ENCODE results near the gene SPRTN.

Gene SPRTN

DNA sequence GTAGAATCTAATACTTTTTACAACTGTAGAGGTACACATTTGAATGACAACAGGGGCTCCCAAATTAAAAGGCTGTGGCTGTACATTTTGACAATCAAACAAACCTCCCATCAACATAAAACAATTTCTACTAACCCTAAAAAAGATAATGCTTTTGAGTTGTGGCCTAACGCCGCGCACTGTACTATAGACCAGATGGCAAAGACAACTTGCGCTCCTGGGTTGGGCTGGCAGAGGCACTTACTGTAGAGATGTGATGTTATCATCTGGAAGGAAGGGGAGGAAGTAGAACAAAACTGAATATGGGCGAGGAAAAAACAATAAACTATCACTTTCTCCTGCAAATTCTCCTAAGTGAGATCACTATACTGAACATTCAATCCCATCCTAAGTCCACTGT is 26.1 kb downstream of the SPRTN start:
- CTCF ChIA-PET = no interaction called here
- POLR2A ChIA-PET (ENCODE audit: low non-redundant PET) = no interaction called here

DNA sequence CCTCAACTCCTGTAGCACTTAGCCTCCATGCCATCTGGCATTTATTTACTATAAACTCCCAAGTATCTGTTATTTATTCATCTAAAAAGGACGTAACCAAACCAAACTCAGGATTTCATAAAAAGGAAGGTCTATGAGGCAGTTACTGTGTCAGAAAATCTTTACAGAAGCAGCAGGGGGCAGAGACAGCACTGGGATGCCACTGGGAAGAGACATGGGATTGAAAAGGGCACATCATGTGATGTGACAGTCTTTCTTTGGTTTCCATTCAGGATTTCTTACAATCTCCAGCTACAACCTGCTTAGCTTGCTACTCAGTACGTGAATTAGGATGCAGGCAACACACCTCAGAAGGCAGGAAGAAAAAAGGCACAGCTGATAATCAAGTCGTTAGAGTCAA is 31.2 kb downstream of the SPRTN start:
- ChIA-PET CTCF (interaction anchor here (0.6 to 0.7 kb wide), 2 partner anchors 115 to 1251 kb away, joined by 3 to 5 read pairs; no protein-coding TSS in a partner anchor), POLR2A (ENCODE audit: low non-redundant PET) (no interaction called here)
- DNase-seq (ENCODE audit: low spot score) = no peak

More for the DNA sequence above, 26.1 kb downstream of the SPRTN start:
- TF ChIP-seq, protein P1, sequence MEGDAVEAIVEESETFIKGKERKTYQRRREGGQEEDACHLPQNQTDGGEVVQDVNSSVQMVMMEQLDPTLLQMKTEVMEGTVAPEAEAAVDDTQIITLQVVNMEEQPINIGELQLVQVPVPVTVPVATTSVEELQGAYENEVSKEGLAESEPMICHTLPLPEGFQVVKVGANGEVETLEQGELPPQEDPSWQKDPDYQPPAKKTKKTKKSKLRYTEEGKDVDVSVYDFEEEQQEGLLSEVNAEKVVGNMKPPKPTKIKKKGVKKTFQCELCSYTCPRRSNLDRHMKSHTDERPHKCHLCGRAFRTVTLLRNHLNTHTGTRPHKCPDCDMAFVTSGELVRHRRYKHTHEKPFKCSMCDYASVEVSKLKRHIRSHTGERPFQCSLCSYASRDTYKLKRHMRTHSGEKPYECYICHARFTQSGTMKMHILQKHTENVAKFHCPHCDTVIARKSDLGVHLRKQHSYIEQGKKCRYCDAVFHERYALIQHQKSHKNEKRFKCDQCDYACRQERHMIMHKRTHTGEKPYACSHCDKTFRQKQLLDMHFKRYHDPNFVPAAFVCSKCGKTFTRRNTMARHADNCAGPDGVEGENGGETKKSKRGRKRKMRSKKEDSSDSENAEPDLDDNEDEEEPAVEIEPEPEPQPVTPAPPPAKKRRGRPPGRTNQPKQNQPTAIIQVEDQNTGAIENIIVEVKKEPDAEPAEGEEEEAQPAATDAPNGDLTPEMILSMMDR (conservative IDR thresholded peaks at IDR 0.05; ENCODE audit: low read depth) = no peak
- H3K27ac ChIP-seq = no peak overlapping the region
- no peak for DNase-seq (ENCODE audit: low spot score)

DNA sequence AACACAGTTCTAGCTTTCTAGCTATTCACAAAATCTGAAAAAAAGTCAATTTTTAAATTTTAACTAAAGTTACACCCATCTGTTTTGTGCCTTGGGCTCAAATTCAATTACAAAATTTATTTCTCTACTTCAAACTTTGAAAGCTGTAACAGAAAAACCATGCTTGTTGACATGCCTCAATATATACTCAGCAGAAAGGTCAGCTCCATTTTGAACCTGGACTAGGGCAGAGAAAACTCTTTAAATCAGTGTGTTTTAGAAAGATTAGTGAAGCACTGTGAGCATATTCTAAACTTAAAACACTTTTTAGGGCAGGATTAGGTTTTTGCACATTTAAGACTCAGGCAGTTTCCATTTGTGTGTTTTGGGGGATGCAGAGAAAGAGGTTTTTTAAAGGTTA is 34.4 kb downstream of the SPRTN start:
- ChIA-PET CTCF (no interaction called here), POLR2A (ENCODE audit: low non-redundant PET) (no interaction called here)
- no peak for DNase-seq (ENCODE audit: low spot score)
- TF ChIP-seq, protein P1 (conservative IDR thresholded peaks at IDR 0.05; ENCODE audit: low read depth) = no peak
- H3K27ac ChIP-seq = no peak overlapping the region

More for the DNA sequence above, 31.2 kb downstream of the SPRTN start:
- H3K27ac ChIP-seq = no peak overlapping the region
- TF ChIP-seq, protein P1 (conservative IDR thresholded peaks at IDR 0.05; ENCODE audit: low read depth) = no peak

DNA sequence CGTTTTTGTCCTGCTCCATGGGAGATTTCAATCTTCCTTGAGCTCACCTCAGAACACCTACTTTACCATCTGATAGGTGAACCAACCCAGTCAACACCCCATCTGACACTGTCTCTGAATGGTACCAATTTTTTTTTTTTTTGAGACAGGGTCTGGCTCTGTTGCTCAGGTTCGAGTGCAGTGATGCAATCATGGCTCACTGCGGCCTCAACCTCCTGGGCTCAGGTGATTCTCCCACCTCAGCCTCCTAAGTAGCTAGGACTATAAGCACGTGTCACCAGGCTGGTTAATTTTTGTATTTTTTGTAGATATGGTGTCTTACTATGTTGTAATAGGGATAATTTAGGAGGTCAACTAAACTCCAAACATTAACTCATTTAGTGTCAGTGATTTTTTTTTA is 36.3 kb downstream of the SPRTN start:
- TF ChIP-seq, protein P1 (conservative IDR thresholded peaks at IDR 0.05; ENCODE audit: low read depth) = no peak
- ChIA-PET POLR2A (ENCODE audit: low non-redundant PET) (no interaction called here), CTCF (interaction anchor here (0.6 kb wide), 1 partner anchor 30 kb away, joined by 3 read pairs; no protein-coding TSS in a partner anchor)
- H3K27ac ChIP-seq = no peak overlapping the region
- no peak for DNase-seq (ENCODE audit: low spot score)

DNA sequence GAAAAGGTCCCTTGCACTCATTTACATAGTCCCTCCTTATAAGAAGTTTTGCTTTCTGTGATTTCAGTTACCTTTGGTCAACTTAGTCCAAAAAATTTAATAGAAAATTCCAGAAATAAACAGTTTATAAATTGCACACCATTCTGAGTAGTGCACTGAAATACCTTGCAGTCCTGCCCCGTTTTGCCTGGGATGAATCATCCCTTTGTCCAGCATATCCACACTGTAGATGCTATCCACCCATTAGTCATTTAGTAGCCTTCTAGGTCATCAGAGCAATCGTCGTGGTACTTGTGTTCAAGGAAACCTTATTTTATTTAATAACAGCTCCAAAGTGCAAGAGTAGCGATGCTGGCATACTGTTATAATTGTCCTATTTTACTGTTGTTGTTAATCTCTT is 38.0 kb downstream of the SPRTN start:
- H3K27ac ChIP-seq = no peak overlapping the region
- CTCF ChIA-PET = no interaction called here
- TF ChIP-seq, protein P1 (conservative IDR thresholded peaks at IDR 0.05; ENCODE audit: low read depth) = no peak
- no peak for DNase-seq (ENCODE audit: low spot score)
- POLR2A ChIA-PET (ENCODE audit: low non-redundant PET) = no interaction called here

DNA sequence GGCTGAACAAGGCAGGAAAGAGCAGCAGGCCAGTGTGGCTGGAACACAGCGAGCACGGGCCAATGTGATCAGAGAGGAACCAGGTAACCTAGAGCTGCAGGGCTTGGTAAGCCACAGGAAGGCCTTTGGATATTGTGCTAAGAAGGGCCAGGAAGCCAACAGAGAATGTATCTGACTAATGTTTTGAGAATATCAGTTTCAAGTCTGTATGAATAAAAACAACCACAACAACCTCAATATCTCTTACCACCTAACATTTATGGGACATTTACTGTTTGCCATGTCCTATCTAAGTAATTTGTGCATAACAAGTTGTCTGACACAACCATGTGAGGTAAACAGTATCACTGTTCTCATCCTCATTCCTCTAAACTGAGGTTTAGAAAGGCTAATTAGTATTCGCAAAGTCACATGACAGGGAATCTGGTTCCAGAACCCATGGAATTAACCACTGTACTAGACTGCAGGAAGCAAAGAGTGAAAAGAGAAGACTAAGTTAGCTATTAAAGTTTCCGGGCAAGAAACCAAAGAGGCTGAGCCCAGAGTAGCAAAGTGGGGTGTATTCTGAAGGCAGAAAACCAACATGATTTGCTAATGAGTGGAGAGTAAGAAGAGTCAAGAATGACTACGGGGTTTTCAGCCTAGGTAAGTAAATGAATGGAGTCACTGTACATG is 38.9 kb downstream of the SPRTN start:
- ChIA-PET POLR2A (ENCODE audit: low non-redundant PET) (no interaction called here), CTCF (no interaction called here)
- no peak overlapping the region for H3K27ac ChIP-seq
- TF ChIP-seq, protein P1 (conservative IDR thresholded peaks at IDR 0.05; ENCODE audit: low read depth) = no peak
- DNase-seq (ENCODE audit: low spot score) = no peak
